IMR-90 (cell line): ENCODE results near the gene LMX1A. TPM values are rescaled to one million over a fixed set of nuclear protein-coding genes. Genes with fewer than 3 reads are reported as not detected.

Source experiments
- ATAC-seq: fragments of 200-7000 bp; cut with Tn5 transposase; 2 replicates; pipeline ENCODE4 v1.9.1; 2020; ENCODE audit warnings: low read depth, mild to moderate bottlenecking, moderate library complexity
- BruUV-seq: library from RNA; stranded (reverse); fragments of 400-500 nt; replicated peaks from 2 replicates; lab custom pipeline; 2021; lab: Mats Ljungman, UMichigan
- CTCF ChIA-PET: fragments of 300-600 bp; formaldehyde crosslinking; extraction: SDS; loops from one replicate; lab custom pipeline; 2021; ENCODE audit warnings: antibody characterized with exemption; lab: Yijun Ruan, JAX
- POLR2A ChIA-PET: fragments of 300-600 bp; sonication (Branson Sonifier 250); formaldehyde crosslinking; loops from one replicate; lab custom pipeline; 2022; ENCODE audit warnings: antibody characterized with exemption; ENCODE audit not compliant: unreplicated experiment; lab: Charles Lee
- DNase-seq: peaks from one replicate; pipeline ENCODE4 v3.0.0; 2013
- H2AFZ ChIP-seq: replicated peaks from 2 replicates; pipeline ENCODE3; 2013; ENCODE audit warnings: low read length, mild to moderate bottlenecking; ENCODE audit not compliant: poor library complexity
- H2AK5ac ChIP-seq: 2 replicates; pipeline ENCODE4 v1.6.1; 2013; ENCODE audit warnings: low read depth, low read length, inconsistent platforms
- H2AK9ac ChIP-seq: replicated peaks from 2 replicates; pipeline ENCODE3; 2013; ENCODE audit warnings: mild to moderate bottlenecking, low read depth, low read length, moderate library complexity; ENCODE audit not compliant: poor library complexity
- H2BK120ac ChIP-seq: 2 replicates; pipeline ENCODE4 v1.6.1; 2013; ENCODE audit warnings: low read depth, low read length, inconsistent platforms
- H2BK15ac ChIP-seq: 3 replicates; pipeline ENCODE4 v1.6.1; 2013; ENCODE audit warnings: low read depth, low read length, inconsistent platforms
- H2BK20ac ChIP-seq: 2 replicates; pipeline ENCODE4 v1.6.1; 2013; ENCODE audit warnings: low read depth, mild to moderate bottlenecking, inconsistent platforms, low read length, moderate library complexity
- H2BK5ac ChIP-seq: 2 replicates; pipeline ENCODE4 v1.6.1; 2013; ENCODE audit warnings: mild to moderate bottlenecking, low read depth, low read length, inconsistent platforms; ENCODE audit not compliant: poor library complexity, severe bottlenecking
- H3K14ac ChIP-seq: replicated peaks from 2 replicates; pipeline ENCODE4 v1.6.1; 2013; ENCODE audit warnings: low read depth, low read length, inconsistent platforms
- H3K18ac ChIP-seq: 2 replicates; pipeline ENCODE4 v1.6.1; 2013; ENCODE audit warnings: low read depth, low read length, control low read depth
- H3K23ac ChIP-seq: 2 replicates; pipeline ENCODE4 v1.6.1; 2013; ENCODE audit warnings: low read depth, low read length, inconsistent platforms
- H3K27ac ChIP-seq: 2 replicates; pipeline ENCODE4 v1.5.1; 2013; ENCODE audit warnings: mild to moderate bottlenecking, control low read depth, low read length; ENCODE audit not compliant: insufficient read depth
- H3K27me3 ChIP-seq: 2 replicates; pipeline ENCODE4 v1.6.1; 2013; ENCODE audit warnings: low read length; ENCODE audit not compliant: control insufficient read depth, insufficient read depth
- H3K36me3 ChIP-seq: 2 replicates; pipeline ENCODE4 v1.6.1; 2013; ENCODE audit warnings: low read length, mixed read lengths; ENCODE audit not compliant: control insufficient read depth, insufficient read depth
- H3K4ac ChIP-seq: 2 replicates; pipeline ENCODE4 v1.6.1; 2013; ENCODE audit warnings: low read depth, low read length, inconsistent platforms
- H3K4me1 ChIP-seq: 2 replicates; pipeline ENCODE4 v1.6.1; 2013; ENCODE audit warnings: low read length, mixed read lengths; ENCODE audit not compliant: control insufficient read depth, insufficient read depth
- H3K4me2 ChIP-seq: 2 replicates; pipeline ENCODE4 v1.6.1; 2013; ENCODE audit warnings: low read depth, mild to moderate bottlenecking, control low read depth, low read length, moderate library complexity
- H3K4me3 ChIP-seq: 2 replicates; pipeline ENCODE4 v1.5.1; 2013; ENCODE audit warnings: low read depth, mild to moderate bottlenecking, control low read depth, low read length, moderate library complexity; ENCODE audit not compliant: insufficient read depth
- H3K56ac ChIP-seq: 2 replicates; pipeline ENCODE4 v1.6.1; 2013; ENCODE audit warnings: low read length, inconsistent platforms; ENCODE audit not compliant: insufficient read depth; ENCODE audit errors: extremely low read depth
- H3K79me1 ChIP-seq, 2 experiments: 2 replicates each; pipeline ENCODE4 v1.6.1; 2013; ENCODE audit warnings: low read length in 2 of 2, inconsistent platforms in 1 of 2, low read depth in 1 of 2
- H3K9ac ChIP-seq: 2 replicates; pipeline ENCODE4 v1.6.1; 2013; ENCODE audit warnings: low read depth, low read length, control low read depth
- H3K9me1 ChIP-seq: 2 replicates; pipeline ENCODE4 v1.6.1; 2013; ENCODE audit warnings: low read length, inconsistent platforms; ENCODE audit not compliant: insufficient read depth
- H3K9me3 ChIP-seq: 2 replicates; pipeline ENCODE4 v1.6.1; 2013; ENCODE audit warnings: low read length; ENCODE audit not compliant: control insufficient read depth, insufficient read depth
- H4K20me1 ChIP-seq: 2 replicates; pipeline ENCODE4 v1.6.1; 2013; ENCODE audit warnings: low read length, inconsistent platforms; ENCODE audit not compliant: insufficient read depth
- H4K5ac ChIP-seq: 2 replicates; pipeline ENCODE4 v1.6.1; 2013; ENCODE audit warnings: mild to moderate bottlenecking, low read depth, low read length, control low read depth
- H4K8ac ChIP-seq, 2 experiments: 2 replicates each; pipeline ENCODE4 v1.6.1; 2013; ENCODE audit warnings: low read depth in 2 of 2, low read length in 2 of 2, control low read depth in 1 of 2, inconsistent platforms in 1 of 2
- H4K91ac ChIP-seq: 2 replicates; pipeline ENCODE4 v1.6.1; 2013; ENCODE audit warnings: low read depth, low read length, inconsistent platforms; ENCODE audit not compliant: insufficient read depth
- RCOR1 ChIP-seq: IDR thresholded peaks from 2 replicates; pipeline ENCODE4 v1.6.1; 2012; ENCODE audit warnings: mild to moderate bottlenecking, low read length, improper control_type of control experiment; ENCODE audit not compliant: insufficient replicate concordance
- WGBS, 2 experiments: methylation state at CpG; one replicate each; pipeline versions ENCODE4 v1.1.5 to v1.1.7; 2013; ENCODE audit warnings: missing lambda C conversion rate in 2 of 2; ENCODE audit not compliant: insufficient read length in 1 of 2; ENCODE audit errors: extremely low coverage in 2 of 2; 5-methylcytosine and 5-hydroxymethylcytosine counted together
- dilution Hi-C: fragments of 300-500 bp; cut with HindIII; formaldehyde crosslinking; loops from one replicate; pipeline ENCODE4 v1.14.3; 2018; ENCODE audit warnings: low sequenced_read_pairs; ENCODE audit not compliant: unreplicated experiment
- in situ Hi-C: fragments of 300-500 bp; cut with MboI; formaldehyde crosslinking; loops from 3 replicates; pipeline ENCODE4 v1.14.3; 2019; ENCODE audit warnings: low sequenced_read_pairs, inconsistent platforms, mixed read lengths
- intact Hi-C: fragments of 100-400 bp; cut with micrococcal nuclease; formaldehyde crosslinking; loops from 2 replicates; pipeline ENCODE4 v1.10.0; 2022
- polyA plus RNA-seq, 3 experiments: library from polyadenylated mRNA; depleted of rRNA; stranded (reverse); fragments of >200 nt; gene quantifications; 2 replicates each; pipeline ENCODE4 v1.2.3, GENCODE V29; 2012; ENCODE audit warnings: low replicate concordance in 1 of 3
- total RNA-seq: library from RNA; depleted of rRNA; stranded (reverse); fragments of >200 nt; gene quantifications from 2 replicates; pipeline ENCODE4 v1.2.3, GENCODE V29; 2012

The LMX1A gene
- total and polyA plus RNA-seq, 2 of the 4 experiments (the other 2 are of a cell fraction): not detected

DNA sequence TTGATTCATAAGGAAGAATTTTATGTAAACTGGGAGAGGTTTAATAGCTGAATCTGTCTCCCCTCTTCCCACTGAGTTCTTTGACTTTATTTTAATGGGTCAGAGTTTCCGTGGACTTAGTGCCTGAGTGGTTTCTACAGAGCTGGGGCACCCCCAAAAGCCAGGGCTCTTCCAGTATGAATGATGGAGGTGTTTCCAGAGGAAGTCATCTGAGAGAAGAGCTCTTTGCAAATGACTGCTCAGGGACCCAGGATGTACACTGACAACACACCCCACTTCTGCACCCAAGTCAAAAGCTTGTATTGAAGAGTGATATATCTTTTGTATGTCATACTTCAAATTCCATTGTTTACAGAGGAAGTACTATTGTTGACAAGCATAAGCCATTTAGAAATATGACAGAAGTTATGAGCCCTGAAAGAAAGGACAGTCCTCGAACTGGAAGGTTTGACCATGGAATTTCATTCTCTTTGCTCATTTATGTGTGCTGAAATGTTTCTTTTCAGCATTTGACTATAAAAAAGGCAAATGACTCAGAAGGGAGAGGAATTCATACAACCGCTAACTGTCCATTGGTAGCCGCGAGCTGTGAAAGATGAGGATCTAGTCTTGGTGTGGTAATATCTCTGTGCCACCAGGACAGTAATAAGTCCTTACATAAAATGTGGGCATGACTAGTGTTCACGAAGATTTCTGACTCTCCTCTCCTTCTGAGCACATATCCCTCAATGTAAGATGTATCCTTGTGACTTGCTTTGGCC, 25.4 kb upstream of the LMX1A start:
- Histone ChIP-seq H3K4me2 (no peak overlapping the region), H3K36me3 (no peaks in the 10 kb centered on the region), H2BK20ac (no peak overlapping the region), H3K9me3 (no peaks in the 10 kb centered on the region), H4K5ac (no peak overlapping the region), H4K8ac (no peak overlapping the region), H3K4me3 (no peak overlapping the region), H3K9ac (no peak overlapping the region), H2BK120ac (no peak overlapping the region), H2BK15ac (no peak overlapping the region), H3K27me3 (no peaks in the 10 kb centered on the region), H2AFZ (no peak overlapping the region), H4K20me1 (no peaks in the 10 kb centered on the region), H3K4me1 (no peaks in the 10 kb centered on the region; the same call in 1 of the 2 replicates), H2AK9ac (no peak overlapping the region), H2BK5ac (no peak overlapping the region), H3K9me1 (no peaks in the 10 kb centered on the region), H3K79me1 (no peaks in the 10 kb centered on the region), H3K18ac (no peak overlapping the region), H3K27ac (no peak overlapping the region), H2AK5ac (no peak overlapping the region), H3K23ac (no peak overlapping the region), H3K14ac (no peak overlapping the region), H4K91ac (no peak overlapping the region), H3K56ac (no peak overlapping the region), H3K4ac (no peak overlapping the region)
- intact Hi-C loops: no loop called here
- in situ Hi-C loops: loop anchor here (25.0 kb wide), 1 partner anchor 555 kb away; no protein-coding TSS in a partner anchor
- no peak for TF ChIP-seq RCOR1
- no peak for DNase-seq
- ChIA-PET CTCF (no interaction called here), POLR2A (no interaction called here)
- dilution Hi-C loops: loop anchor here (25.0 kb wide), 1 partner anchor 205 kb away; no protein-coding TSS in a partner anchor
- BruUV-seq: no TSS peak
- WGBS, 2 experiments: 29% methylated on average over 1 of the region's 6 CpGs; no CpG with 5 or more reads in 1 of the 2 experiments
- no peak for ATAC-seq
